Measurements from ENCODE around the gene CHRDL1.
"Not testable (repeated sequence)": the region's sequence is repeated elsewhere in the genome, so short reads cannot be mapped to it uniquely, and the experiment has no call there.

CHRDL1 gene, protein sequence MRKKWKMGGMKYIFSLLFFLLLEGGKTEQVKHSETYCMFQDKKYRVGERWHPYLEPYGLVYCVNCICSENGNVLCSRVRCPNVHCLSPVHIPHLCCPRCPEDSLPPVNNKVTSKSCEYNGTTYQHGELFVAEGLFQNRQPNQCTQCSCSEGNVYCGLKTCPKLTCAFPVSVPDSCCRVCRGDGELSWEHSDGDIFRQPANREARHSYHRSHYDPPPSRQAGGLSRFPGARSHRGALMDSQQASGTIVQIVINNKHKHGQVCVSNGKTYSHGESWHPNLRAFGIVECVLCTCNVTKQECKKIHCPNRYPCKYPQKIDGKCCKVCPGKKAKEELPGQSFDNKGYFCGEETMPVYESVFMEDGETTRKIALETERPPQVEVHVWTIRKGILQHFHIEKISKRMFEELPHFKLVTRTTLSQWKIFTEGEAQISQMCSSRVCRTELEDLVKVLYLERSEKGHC

DNA sequence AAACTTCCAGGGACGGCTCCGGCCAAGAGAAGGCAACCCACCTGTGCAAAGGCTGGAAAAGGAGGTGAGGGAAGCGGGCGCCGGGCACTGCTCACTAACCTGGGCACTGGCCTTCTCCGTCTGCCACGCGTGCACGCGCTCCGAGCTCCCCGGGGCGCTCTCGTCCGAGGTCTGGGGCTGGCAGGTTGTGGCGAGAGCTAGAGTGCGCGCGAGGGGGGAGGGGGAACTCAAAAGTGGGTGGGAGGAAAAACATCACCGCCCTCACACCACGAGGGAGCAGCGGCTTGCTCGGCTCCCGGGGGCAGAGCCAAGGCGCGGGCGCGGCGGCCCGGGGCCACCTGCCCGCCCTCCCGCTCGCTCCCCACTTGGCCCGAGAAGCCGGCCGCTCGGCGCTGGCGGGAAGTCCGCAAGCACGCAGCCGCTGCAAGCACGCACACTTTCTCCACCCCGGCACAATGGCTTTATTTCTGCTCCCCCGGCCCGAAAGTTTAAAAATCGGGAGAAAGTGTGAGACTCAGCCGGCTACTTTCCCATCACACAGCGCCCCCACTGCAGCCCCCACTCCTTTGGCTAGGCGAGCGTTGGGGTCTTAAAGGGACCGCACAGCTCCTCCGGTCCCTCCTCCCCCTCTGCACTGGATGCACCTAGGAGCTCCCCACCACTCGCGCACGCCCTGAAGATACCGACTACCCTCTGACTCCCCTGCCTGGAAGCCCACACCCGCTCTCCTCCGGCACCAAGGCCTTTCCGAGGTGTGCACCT lies at the start of gene CHRDL1:
Gene CHRDL1 (minus strand): TSS at position 173 of the 762 bp plus-strand sequence. CDS start 3,636 bp downstream, outside the sequence.
- peak; percentile 7 for DNase-seq

DNA sequence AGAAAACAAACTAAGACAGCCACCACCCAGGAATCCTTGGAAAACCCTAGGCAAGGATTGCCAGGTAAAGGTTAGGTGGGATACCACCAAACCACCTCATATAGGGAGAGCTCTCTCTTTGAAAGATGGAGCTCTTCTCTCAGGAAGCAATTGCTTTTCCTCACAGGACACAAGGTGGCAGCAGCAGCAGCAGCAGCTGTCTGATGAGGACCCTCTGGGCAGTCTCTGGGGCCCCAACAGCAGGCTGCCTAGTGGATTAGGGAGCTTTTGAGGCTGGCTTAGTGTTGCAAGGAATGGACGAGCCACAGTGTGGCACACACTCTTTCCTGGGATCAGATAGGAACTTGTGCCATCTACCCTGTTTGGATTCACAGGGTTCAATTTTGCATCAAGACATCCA lies 41.4 kb upstream of the CHRDL1 start:
- no peak for DNase-seq

DNA sequence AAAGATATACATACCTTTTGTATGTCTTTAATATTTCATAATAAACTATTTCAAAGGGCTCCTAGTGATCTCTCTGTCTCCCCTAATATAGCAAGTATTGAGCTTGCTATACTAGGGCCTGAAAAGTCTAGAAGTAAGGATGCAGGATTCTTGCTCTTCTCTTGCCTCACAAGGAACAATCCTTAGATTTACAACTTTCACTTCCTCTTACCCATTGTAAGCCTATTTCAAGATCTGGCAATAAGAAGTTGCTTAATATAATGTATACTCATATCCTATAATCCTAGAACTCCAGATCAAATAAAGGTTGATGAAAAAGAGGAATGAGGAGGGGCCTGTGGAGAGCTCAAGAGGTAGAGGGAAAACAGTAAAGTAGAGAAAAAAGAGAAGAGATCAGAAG lies 40.8 kb upstream of the CHRDL1 start:
- no peak for DNase-seq

GRCh38 chrX:110836001-110836400 lies 40.4 kb upstream of the CHRDL1 start:
- no peak for DNase-seq

DNA sequence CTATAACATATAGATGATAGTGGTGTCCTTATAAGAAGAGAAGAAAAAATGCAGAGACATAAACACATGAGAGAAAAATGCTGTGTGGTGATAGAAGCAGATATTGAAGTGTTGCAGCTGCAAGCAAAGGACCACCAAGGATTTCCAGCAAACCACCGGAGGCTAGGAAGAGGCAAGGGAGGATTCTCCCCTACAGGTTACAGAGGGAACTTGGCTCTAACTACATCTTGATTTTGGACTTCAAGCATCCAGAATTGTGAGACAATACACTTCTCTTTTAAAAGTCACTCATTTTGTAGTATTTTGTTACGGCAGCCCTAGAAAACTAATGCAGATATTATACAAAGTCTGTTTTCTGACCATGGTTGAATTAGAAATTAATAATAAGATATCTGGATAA lies 30.4 kb upstream of the CHRDL1 start:
- DNase-seq, result no peak

- DNase-seq, result not testable (repeated sequence)
These were observed 20.9 kb upstream of the CHRDL1 start for GRCh38 chrX:110816543-110816942.

GRCh38 chrX:110806145-110806544 lies 10.5 kb upstream of the CHRDL1 start:
- DNase-seq, result peak; percentile 33

DNA sequence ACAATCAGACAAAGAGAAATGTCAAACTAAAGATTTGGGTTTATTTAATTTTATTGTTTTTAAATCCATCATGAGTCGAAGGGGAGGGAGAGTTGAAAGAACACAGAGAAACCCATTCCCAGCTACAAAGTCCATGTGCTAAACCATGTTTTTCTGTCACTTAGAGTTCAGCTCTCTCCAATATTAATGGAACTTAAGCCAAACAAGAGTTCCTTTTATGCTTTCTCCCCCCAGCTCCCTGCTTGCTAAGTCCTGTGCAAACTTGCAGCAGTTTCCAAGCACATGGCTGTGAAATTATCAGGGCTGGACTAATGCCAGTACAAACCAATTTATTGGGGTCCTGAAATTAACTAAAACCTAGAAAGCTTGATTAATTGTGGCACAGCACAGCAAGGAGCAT lies 9.7 kb upstream of the CHRDL1 start:
- DNase-seq, result no peak

DNA sequence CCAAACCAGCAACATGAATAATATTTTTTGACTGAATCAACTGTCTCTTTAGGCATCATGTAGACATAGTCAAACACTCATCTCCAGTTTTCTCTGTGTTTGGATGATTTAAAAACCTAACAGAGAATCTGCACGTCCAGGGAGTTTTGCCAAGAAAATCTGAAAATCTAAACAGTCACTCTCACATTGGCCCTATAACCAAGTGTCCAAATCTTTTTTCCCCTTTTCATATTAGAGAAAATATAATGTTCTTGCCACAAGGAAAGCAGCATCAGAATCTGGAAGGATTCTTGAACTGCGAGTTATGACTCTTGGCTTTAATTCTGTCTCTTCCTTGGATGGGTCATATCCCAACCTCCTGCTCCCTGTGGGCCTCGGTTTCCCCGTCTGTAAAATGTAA lies 8.8 kb upstream of the CHRDL1 start:
- DNase-seq, result no peak

- no peak for DNase-seq
These were observed 7.9 kb upstream of the CHRDL1 start for GRCh38 chrX:110803506-110803905.

DNA sequence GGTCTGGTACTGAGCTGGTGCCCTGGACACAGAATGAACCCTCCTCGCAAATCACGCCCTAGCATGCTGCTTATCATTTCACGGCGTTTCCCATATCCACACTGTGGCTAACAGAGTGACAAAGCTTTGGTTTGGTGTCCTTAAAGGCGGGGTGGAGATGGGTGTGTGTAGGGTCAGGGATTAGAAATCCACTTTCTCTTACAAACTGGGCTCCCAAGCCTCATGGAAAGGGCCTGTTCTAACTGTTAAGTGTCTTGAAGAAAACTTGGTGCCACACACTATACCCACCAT lies 735 bp upstream of the CHRDL1 start:
- DNase-seq, result no peak

DNA sequence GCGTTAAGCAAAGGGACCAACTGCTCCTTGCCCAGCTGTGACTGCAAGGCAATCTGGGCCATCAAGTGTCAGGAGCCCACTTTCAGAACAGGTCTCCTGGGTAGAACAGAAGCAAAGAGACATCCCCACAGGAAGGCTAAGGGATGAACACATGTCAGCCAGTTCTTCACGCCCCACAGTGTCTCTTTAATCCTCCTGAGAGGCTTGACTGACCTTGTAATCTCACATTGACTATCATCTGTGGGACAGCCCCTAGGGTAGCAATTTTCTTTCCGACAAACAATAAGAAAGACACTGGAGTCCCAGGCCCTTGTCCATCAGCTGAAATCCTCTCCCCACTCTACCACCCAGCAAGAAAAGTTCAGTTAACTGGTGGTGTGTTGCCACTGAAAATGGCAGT lies 1.0 kb downstream of the CHRDL1 start:
- DNase-seq, result no peak

GRCh38 chrX:110791071-110791470 lies 4.5 kb downstream of the CHRDL1 start:
- no peak for DNase-seq

DNA sequence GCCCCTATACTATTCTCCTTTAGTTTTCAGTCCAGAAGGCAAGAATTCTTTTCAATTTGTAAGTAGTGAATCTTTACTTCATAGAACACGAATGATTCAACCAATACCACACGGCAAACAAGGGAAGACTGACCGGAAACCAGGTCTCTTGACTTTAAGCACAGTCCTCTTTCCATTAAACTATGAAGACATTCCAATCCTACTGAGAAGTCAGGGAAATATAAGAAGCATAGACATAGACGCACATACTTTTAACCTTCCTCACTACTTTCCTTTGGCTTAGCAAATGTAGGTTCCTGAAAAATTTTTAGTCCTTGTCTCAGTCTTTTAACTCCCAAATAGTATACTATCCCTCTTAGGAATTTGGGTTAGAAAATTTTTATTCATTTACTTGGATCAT lies 9.1 kb downstream of the CHRDL1 start:
- peak; percentile 73 for DNase-seq

DNA sequence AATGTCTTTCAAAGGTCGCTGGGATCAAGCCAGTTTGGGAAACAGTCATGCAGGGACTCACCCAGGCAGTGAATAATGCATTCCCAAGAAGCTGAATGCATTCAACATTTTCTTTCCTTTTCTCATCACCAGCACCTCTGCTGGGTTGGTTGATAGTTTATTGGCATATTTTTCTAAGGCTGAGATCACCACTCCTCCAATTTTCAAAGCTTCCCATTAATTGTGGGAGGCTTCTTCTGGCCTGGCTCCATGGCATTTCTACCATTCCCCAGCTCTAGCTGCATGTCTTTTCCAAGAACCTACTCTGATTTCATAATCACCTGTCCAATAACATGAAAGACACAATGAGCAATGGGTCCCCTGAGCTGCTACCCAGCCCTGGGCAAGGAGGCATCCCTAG lies 35.8 kb downstream of the CHRDL1 start:
- DNase-seq, result peak; percentile 55

GRCh38 chrX:110758781-110759422 lies 36.7 kb downstream of the CHRDL1 start:
- DNase-seq, result no peak

- DNase-seq, result no peak
These were observed 40.0 kb downstream of the CHRDL1 start for GRCh38 chrX:110755611-110756010.

GRCh38 chrX:110755061-110755460 lies 40.6 kb downstream of the CHRDL1 start:
- DNase-seq, result peak; percentile 34

DNA sequence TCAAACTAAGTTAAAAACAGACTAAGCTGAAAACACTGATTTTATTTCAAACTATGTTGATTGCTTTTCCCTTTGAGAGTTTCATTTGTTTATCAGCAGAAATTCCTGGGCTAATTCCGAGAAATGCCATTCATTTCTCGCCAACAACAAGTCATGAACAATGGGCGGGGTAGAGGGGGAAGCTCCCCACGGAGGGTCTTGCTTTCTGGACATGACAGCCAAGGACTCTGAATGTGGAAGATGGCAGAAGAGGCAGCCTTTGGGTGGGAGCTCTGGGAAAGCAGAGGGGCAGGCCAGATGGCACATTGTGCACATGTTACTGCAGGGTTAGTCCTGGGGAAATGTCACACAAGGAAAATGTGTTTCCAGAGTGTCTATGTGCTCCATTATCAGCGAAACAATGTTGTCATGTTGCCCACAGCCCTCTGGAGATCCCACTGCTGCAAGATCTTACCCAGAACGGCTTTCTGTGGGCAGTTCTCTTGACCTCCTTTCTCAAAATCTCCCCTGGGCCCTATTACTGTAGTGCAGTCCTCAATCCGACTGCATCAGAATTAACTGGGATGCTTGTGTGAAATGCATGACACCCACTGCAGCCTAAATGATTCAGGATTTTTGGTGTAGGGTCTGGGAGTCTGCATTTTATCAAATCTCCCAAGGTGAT lies 45.0 kb downstream of the CHRDL1 start:
- no peak for DNase-seq

- no peak for DNase-seq
These were observed 47.3 kb downstream of the CHRDL1 start for GRCh38 chrX:110748256-110748806.

DNA sequence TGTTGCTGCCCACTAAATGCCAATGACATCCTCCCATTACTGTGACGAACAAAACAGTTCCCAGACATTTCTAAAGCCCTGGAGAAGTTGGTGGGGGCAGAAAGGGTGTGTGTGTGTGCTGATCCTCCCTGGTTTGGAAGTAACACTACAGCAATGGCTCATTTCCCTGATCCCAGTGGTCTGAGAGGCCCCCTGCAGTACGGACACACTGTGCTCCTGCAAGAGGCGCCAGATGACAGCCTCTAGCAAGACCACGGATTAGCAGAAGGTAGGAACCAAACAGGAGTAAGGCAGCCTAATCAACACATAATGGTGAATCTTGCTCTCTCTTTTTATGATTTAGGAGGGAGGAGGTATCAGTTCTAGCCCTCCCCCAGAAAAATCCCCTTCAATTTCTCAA lies 49.6 kb downstream of the CHRDL1 start:
- no peak for DNase-seq

- DNase-seq, result peak; percentile 1
These were observed 50.3 kb downstream of the CHRDL1 start for GRCh38 chrX:110745288-110745687.

Measured in fibroblast of skin of right biceps (primary cell).